HG03442 (cell line): ENCODE measurements around the gene DENND4C.
"Not testable (repeated sequence)": the region's sequence is repeated elsewhere in the genome, so short reads cannot be mapped to it uniquely, and the experiment has no call there.

ENCODE experiments used
- ATAC-seq: cut with Tn5 transposase; IDR thresholded peaks from one replicate; pipeline ENCODE4 v1.9.1; 2021; ENCODE audit warnings: mild to moderate bottlenecking, moderate library complexity; ENCODE audit not compliant: unreplicated experiment

The DENND4C gene

GRCh38 chr9:19230355-19231125, at the start of gene DENND4C:
DENND4C (plus strand) TSS chr9:19230693; CDS start chr9:19276175, 45,482 bp downstream.
- ATAC-seq = peak; percentile 77

GRCh38 chr9:19180991-19181390, 49.5 kb upstream of the DENND4C start:
- ATAC-seq = no peak

GRCh38 chr9:19181561-19181960, 48.9 kb upstream of the DENND4C start:
- no peak for ATAC-seq

GRCh38 chr9:19184144-19184917, 46.2 kb upstream of the DENND4C start:
- peak; percentile 100 for ATAC-seq

GRCh38 chr9:19185191-19185590, 45.3 kb upstream of the DENND4C start:
- no peak for ATAC-seq

GRCh38 chr9:19186232-19186631, 44.3 kb upstream of the DENND4C start:
- no peak for ATAC-seq

GRCh38 chr9:19188771-19189170, 41.7 kb upstream of the DENND4C start:
- no peak for ATAC-seq

GRCh38 chr9:19192202-19193028, 38.1 kb upstream of the DENND4C start:
- no peak for ATAC-seq

GRCh38 chr9:19193029-19193324, 37.5 kb upstream of the DENND4C start:
- no peak for ATAC-seq

GRCh38 chr9:19193358-19193973, 37.0 kb upstream of the DENND4C start:
- not testable (repeated sequence) for ATAC-seq

- no peak for ATAC-seq
These were observed 32.1 kb upstream of the DENND4C start for GRCh38 chr9:19198406-19198805.

- no peak for ATAC-seq
These were observed 31.5 kb upstream of the DENND4C start for GRCh38 chr9:19199012-19199411.

- no peak for ATAC-seq
These were observed 30.3 kb upstream of the DENND4C start for GRCh38 chr9:19200229-19200628.

GRCh38 chr9:19201899-19202891, 28.3 kb upstream of the DENND4C start:
- ATAC-seq = no peak

GRCh38 chr9:19203058-19203457, 27.4 kb upstream of the DENND4C start:
- no peak for ATAC-seq

GRCh38 chr9:19208653-19209052, 21.8 kb upstream of the DENND4C start:
- ATAC-seq = no peak

- no peak for ATAC-seq
These were observed 21.3 kb upstream of the DENND4C start for GRCh38 chr9:19209188-19209587.

GRCh38 chr9:19213823-19214222, 16.7 kb upstream of the DENND4C start:
- no peak for ATAC-seq

GRCh38 chr9:19216466-19216865, 14.0 kb upstream of the DENND4C start:
- ATAC-seq = no peak

- ATAC-seq = no peak
These were observed 9.2 kb upstream of the DENND4C start for GRCh38 chr9:19221326-19221725.
